T-helper 9 cell (primary cell): ENCODE data around the gene MDN1.

Experiments
- DNase-seq: peaks from one replicate; pipeline ENCODE4 v3.0.0-alpha.2; 2020

MDN1 gene

GRCh38 chr6:89690944-89691324 is 128.7 kb downstream of the MDN1 start:
- no peak for DNase-seq

DNA sequence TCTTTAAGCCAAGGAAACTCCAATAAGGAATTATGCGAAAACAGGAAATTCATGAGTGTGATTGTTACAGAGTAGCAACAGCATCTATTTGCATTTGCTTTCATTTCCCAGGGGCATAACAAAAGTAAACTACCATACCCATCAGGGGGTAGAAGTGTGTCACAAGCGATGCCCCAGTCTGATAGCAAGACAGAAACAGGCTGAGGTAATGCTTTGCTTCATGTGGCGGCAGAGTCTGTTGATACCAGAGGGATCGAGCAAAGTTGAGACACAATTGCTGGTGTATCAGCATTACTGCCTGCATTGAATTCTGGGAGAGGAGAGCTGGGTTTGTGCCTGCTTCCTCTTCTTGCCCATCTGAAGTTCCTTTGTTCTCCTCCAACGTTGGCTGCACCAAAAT is 129.9 kb downstream of the MDN1 start:
- no peak for DNase-seq

GRCh38 chr6:89688328-89688727 is 131.3 kb downstream of the MDN1 start:
- no peak for DNase-seq

GRCh38 chr6:89685311-89685710 is 134.3 kb downstream of the MDN1 start:
- DNase-seq, result no peak

- DNase-seq, result no peak
These were observed 136.6 kb downstream of the MDN1 start for GRCh38 chr6:89682991-89683390.

GRCh38 chr6:89681983-89682564 is 137.5 kb downstream of the MDN1 start:
- DNase-seq, result no peak

DNA sequence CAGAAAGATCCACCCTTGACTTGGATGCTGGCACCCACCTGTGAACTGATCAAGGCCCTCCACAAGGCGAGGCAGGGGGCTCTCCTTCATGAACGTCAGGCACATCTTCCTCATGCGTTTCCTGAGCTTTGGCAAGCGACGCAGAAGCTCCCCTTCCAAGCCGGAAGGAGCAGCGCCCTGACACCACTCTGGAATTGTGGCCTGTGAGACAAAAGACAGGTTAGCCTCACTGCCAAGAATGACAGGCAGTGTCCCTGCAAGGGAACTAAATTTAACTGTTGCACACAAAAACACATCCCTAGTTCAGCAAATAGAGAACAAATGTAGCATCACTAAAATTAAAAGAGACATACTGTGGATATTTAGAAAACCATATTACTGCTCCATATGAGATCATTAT is 139.0 kb downstream of the MDN1 start:
- DNase-seq, result no peak

- no peak for DNase-seq
These were observed 139.4 kb downstream of the MDN1 start for GRCh38 chr6:89680150-89680549.

DNA sequence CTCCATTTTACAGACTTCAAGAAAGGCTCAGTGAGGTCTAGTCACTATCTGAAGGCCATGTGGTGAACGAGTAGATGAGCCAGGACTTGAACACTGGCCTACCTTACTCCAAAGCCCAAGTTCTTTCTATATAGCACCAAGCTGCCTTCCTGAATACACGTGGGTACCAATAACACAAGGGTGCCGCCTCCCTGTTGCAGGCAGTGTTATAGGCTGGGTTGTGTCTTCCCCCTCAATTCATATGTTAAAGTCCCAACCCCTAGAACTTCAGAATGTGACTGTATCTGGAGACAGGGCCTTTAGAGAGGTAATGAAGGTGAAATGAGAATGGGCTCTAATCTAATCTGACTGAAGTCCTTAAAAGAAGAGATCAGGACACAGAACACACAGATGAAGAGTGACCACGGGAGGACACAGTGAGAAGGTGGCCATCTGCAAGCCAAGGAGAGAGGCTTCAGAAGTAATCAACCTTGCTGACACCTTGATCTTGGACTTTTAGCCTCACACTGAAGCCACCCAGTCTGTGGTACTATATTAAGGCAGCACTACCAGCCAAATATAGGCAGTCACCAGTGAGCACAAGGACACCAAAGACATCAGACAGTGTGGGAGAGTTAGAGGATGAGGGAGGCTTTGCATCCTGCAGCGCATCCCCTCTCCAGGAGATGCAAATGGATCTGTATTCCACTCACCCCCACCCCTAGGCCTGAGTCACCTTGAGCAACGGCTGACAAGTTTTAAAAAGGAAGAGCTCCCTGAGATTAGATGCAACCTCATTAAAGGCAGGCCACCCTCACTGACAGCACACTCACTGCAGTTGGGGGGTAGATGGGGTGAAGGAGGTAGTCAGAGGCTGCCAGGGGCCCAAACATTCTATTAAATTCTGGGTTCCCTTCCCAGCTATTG is 140.1 kb downstream of the MDN1 start:
- DNase-seq, result no peak

DNA sequence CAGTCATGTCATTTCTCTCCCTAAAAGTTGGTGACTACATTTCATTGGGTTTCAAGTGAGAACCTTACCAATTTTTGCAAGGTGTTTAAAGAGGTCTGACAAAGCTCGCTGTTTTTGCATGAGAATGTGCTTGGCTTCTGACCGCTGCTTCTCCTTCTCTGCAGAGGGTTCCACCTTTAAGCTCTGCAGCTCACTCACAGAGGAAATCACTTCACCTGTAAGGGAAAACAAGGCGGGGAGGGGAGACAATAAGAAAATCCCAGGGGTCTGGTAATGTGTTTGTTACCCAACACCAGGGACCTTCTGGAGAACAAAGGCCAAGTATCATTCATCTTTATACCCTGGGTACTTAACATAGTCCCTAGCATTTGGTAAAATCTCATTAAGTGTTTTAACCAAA is 141.1 kb downstream of the MDN1 start:
- no peak for DNase-seq

DNA sequence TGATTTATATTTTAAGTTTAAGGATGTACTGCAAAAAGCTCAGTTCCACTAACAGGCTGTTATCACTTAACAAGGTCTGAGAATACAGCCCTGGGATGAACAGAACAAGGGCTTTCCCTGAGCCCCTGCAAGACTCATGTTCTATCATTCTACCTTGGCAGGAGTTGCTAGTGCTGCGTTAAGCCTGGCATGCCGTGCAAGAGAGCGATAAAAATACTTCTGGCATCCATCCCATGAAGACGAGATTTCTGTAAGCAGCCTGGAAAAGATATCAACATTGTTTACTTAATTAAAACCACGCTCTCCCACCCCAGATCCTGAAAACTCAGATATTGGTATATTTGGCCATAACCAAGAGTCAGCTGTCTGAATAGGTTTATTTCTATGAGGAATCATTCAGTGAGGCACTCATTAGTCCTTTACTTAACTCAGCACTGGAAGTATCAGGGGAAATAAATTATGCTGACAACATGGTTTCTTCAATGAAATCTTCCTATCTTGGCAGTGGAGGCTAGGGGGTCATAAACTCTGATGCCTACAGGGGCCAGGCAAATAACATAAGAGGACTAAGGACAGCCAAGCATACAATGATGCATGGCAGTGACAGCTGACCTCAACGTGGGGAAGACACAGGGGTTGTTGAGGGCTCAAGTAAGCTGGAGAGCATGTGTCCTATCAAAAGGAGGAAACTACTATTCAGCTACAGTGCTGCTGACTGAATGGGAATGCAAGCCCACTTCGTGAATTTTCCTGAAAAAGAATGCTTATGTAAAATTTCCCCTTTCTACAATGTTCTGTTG is 143.4 kb downstream of the MDN1 start:
- no peak for DNase-seq

- no peak for DNase-seq
These were observed 148.5 kb downstream of the MDN1 start for GRCh38 chr6:89670935-89671565.

DNA sequence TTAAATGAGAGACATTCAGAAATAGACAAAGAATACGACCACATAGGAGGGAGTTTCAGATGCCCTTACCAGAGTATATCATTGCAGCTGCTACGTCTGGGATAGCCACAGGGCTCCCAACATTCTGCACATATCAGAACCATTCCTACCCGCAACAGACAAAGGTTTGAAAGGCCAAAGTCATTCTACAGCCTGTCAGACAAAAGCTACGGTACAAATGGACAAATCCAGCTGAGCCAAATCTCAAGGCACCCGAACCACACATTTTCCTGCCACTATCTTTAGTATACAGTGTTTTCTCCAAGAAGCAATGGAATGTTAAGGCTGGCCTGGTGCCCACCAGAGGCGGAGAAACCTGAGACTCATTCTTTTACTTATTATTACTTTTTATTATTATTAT is 150.6 kb downstream of the MDN1 start:
- no peak for DNase-seq

DNA sequence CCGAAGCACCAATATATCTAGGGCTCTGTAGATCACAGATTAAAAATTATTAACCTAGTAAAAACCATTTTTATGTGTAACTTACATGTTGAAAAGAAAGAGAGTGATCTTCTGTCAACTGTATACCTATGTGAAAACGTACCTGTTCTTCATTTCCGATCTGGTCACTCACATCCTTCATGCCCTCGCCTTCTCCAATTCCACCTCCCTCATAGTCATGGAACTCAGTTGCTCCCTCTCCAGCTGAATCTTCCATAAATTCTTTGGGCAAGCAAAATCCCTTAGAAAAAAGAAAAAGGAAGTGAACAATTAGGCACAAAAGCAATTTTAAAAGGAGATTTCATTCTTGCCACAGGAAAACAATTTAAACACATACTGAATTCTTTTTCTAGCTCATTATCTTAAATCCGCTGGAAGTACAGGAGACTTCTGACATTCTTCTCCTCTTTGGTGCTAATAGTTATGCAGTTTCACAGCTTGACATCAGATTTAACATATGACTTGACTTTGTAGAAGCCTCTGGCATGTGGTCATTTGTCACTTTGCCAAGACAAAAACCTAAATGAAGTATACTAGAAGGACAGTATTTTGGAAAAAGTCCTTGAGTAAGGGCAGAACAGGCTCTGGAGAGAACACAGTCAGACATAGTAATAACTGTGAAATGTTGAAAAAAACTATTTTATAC is 151.6 kb downstream of the MDN1 start:
- no peak for DNase-seq

DNA sequence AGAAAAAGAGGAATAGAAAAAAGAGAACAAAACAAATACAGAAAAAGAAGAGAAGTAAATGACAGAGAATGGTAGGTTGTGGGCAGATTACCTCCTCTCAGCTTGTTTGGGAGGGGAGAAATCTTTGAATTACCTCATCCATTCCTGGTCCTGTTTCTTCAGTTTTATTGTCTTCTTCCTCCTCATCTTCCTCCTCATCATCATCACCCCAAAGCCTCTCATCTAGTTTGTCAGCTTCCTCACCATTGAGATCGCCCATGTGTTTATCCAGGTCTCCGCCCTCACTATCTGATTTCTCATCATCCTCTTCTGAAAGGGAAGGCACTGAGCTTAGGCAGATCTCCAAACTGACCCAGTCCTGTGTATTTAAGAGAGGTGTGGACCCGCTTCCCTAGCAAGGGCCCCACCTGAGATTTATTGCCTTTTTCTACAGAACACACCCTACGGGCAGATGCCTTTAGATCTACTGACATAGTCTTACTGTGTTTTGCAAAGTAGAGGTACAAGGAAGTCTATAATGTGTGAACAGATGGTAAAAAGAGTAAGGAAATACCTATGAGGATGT is 156.9 kb downstream of the MDN1 start:
- no peak for DNase-seq

- DNase-seq, result no peak
These were observed 158.0 kb downstream of the MDN1 start for GRCh38 chr6:89661559-89661958.

- DNase-seq, result no peak
These were observed 158.6 kb downstream of the MDN1 start for GRCh38 chr6:89660981-89661380.

GRCh38 chr6:89657445-89658158 is 162.0 kb downstream of the MDN1 start:
- DNase-seq, result no peak

DNA sequence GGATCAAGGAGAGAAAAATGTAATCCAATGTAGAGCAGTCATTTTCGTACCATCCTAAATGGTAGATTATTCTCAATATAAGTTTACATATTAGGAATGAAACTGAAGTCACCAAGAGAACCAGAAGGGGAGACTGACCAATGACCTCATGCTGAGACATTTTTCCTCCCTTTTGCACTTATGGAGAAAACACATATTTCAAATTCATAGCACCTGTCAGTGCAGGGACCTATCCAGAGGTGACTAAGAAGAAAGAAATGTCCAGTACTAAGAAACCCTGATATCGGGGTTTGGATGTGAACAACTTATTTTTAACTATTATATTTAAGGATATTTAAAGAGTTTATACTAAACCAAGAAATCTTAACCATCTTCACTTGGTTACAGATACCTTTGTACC is 164.5 kb downstream of the MDN1 start:
- no peak for DNase-seq

DNA sequence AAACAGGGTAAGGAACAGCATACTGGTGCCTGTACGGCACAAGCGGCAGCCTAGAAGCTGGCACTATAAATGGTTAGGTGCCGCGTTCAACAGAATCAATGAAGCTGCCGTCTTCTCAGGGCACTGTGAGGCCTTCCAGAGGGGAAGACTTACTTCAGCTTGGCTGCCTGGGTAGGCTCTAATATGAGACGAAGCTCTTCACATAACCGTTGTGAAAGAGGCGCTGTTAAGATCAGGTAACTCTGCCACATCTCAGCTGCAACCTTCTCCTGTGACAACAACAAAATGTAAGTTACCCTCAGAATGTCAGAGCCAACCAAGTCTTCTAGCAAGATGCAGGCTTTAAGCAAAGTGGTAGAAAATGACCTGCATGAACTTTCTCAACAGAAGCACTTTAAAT is 169.0 kb downstream of the MDN1 start:
- DNase-seq, result no peak

DNA sequence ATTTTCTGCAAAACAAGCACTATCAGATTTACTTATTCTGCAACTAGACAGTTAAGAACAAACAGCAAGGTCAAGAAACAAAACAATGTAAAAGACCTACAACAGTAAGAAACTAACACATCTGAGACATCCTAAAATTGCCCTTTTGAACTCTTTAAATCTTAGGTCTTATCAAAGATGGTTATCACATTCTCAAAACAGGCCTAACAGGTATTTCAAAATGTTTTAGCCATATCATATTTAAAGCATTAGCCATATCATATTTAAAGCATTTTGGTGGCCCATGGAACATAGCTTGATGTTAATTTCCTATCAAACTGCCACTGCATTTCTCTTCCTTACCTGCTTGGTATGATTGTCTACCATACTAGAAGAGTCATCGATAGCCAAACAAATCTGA is 169.9 kb downstream of the MDN1 start:
- no peak for DNase-seq

DNA sequence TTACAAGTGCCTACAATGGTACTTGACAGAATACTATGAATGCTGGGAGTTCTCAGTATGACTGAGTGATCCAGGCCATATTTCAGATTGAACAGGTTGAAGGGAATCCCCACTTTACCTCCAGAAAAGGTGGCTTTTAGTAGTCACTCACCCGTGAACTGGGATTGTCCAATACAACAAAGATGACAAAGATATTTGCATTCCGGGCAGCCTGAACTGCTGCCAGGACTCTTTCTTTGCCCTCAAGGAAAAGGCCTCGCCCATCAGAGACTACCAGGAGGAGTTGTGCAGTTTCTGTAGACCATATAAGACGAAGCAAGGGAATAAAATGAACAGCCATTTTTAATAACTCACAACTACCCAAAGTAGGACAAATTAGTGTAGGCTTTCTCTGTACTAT is 174.7 kb downstream of the MDN1 start:
- no peak for DNase-seq
